ENCODE data around the gene VPS41. TPM values are rescaled to one million over a fixed set of nuclear protein-coding genes. Genes with fewer than 3 reads are reported as not detected.
A peak's percentile ranks its signal among the peaks of the same experiment; 100 is the strongest.

The VPS41 gene
- total RNA-seq, 2 donors from 2014 or later, result 39.1 to 52.5 TPM

DNA sequence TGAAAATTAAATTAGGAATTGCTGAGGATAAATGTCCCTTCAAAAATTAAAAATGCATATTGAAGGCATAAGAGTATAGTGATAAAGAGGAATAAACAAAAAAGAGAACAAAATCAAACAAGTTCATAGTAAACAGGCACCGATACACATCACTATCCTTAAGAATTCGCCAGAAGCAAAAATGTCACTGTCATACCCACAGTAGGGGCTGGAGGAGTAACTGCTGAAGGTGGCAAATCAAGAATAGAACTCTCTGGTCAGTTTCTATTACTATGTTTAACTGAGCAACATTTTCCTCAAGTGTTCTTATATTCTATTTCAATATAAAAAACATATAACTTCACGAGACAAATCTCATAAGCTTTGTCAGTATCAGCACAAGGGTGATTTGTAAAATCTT is 84.0 kb downstream of the VPS41 start:
- Histone ChIP-seq H3K36me3 (no peaks in the 10 kb centered on the region), H3K4me3 (no peak overlapping the region), H3K27me3 (replicated peaks; ENCODE audit: insufficient read depth) (no peaks in the 10 kb centered on the region), H3K27ac (peak overlapping the region in 1 of 2 donors; percentile 62), H3K9me3 (no peaks in the 10 kb centered on the region), H3K4me1 (ENCODE audit: control insufficient read depth in 1 of 2, low read depth in 2 of 2) (peaks cover 13 to 27% of the 10 kb centered on the region in 2 donors)
- TF ChIP-seq CTCF (IDR thresholded peaks at IDR 0.05), result no peak
- DNase-seq (ENCODE audit: low spot score), result no peak
- no peak for ATAC-seq (ENCODE audit: insufficient number of reproducible peaks, low FRiP score, low read depth)

- Histone ChIP-seq H3K27ac (no peak overlapping the region), H3K9me3 (no peaks in the 10 kb centered on the region), H3K27me3 (replicated peaks; ENCODE audit: insufficient read depth) (no peaks in the 10 kb centered on the region), H3K4me3 (no peak overlapping the region), H3K4me1 (ENCODE audit: control insufficient read depth in 1 of 2, low read depth in 2 of 2) (peaks cover 13 to 26% of the 10 kb centered on the region in 2 donors), H3K36me3 (peaks cover 3% of the 10 kb centered on the region)
- DNase-seq (ENCODE audit: low spot score) (no peak), ATAC-seq (ENCODE audit: insufficient number of reproducible peaks, low FRiP score, low read depth) (no peak)
- no peak for TF ChIP-seq CTCF (IDR thresholded peaks at IDR 0.05)
Measured at GRCh38 chr7:38822549-38822948, 86.4 kb downstream of the VPS41 start.

DNA sequence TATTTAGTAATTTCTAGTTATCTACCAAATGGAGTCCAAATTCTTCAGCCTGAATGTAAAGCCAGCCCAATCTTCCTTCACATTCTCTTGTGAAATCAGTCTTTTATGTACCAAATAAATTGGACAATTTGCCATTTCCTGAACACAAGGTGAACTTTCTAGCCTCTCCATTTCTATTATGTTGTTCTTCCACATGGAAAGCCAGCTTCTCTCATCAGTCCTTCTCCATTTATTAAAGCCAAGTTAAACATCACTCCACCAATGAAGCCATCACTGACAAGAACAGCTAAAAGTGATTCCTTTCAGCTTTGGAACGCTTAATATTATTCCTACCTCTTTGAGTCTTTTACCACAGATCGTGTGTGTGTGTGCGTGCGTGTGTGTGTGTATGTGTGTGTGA is 88.4 kb downstream of the VPS41 start:
- Histone ChIP-seq H3K27me3 (replicated peaks; ENCODE audit: insufficient read depth) (no peaks in the 10 kb centered on the region), H3K36me3 (peaks cover 7% of the 10 kb centered on the region), H3K27ac (no peak overlapping the region), H3K4me3 (no peak overlapping the region), H3K4me1 (ENCODE audit: control insufficient read depth in 1 of 2, low read depth in 2 of 2) (peaks cover 2 to 8% of the 10 kb centered on the region in 2 donors), H3K9me3 (no peaks in the 10 kb centered on the region)
- ATAC-seq (ENCODE audit: insufficient number of reproducible peaks, low FRiP score, low read depth) (no peak), DNase-seq (ENCODE audit: low spot score) (no peak)
- no peak for TF ChIP-seq CTCF (IDR thresholded peaks at IDR 0.05)

GRCh38 chr7:38819463-38819862 is 89.5 kb downstream of the VPS41 start:
- DNase-seq (ENCODE audit: low spot score), result no peak
- Histone ChIP-seq H3K36me3 (peaks cover 7% of the 10 kb centered on the region), H3K27me3 (replicated peaks; ENCODE audit: insufficient read depth) (no peaks in the 10 kb centered on the region), H3K9me3 (no peaks in the 10 kb centered on the region), H3K4me1 (ENCODE audit: control insufficient read depth in 1 of 2, low read depth in 2 of 2) (no peaks in the 10 kb centered on the region), H3K27ac (no peak overlapping the region), H3K4me3 (no peak overlapping the region)
- ATAC-seq (ENCODE audit: insufficient number of reproducible peaks, low FRiP score, low read depth), result no peak
- no peak for TF ChIP-seq CTCF (IDR thresholded peaks at IDR 0.05)

- ATAC-seq (ENCODE audit: insufficient number of reproducible peaks, low FRiP score, low read depth), result no peak
- Histone ChIP-seq H3K4me1 (ENCODE audit: control insufficient read depth in 1 of 2, low read depth in 2 of 2) (no peaks in the 10 kb centered on the region), H3K9me3 (no peaks in the 10 kb centered on the region), H3K4me3 (no peak overlapping the region), H3K27me3 (replicated peaks; ENCODE audit: insufficient read depth) (no peaks in the 10 kb centered on the region), H3K27ac (no peak overlapping the region), H3K36me3 (peaks cover 7% of the 10 kb centered on the region)
- TF ChIP-seq CTCF (IDR thresholded peaks at IDR 0.05), result no peak
- DNase-seq (ENCODE audit: low spot score), result no peak
Measured at GRCh38 chr7:38817526-38817925, 91.5 kb downstream of the VPS41 start.

All from thoracic aorta (tissue), 2 donors.